Activated effector memory CD4-positive, alpha-beta T cell treated with Interleukin-2 at 50 U/mL for 16 hours (primary cell): ENCODE data around the gene LSR.

Experiments
- DNase-seq: peaks from one replicate; pipeline ENCODE4 v3.0.0-alpha.2; 2020

LSR gene

GRCh38 chr19:35248310-35249145 lies at the start of gene LSR:
Gene LSR, plus strand, starts transcription at chr19:35249002. Its CDS starts 21 bp downstream, at chr19:35249023.
- peak; percentile 77 for DNase-seq

GRCh38 chr19:35199481-35199880 lies 49.3 kb upstream of the LSR start:
- no peak for DNase-seq

GRCh38 chr19:35202722-35203688 lies 45.8 kb upstream of the LSR start:
- DNase-seq, result no peak

- no peak for DNase-seq
Measured at GRCh38 chr19:35204799-35205732, 43.7 kb upstream of the LSR start.

- DNase-seq, result no peak
Measured at GRCh38 chr19:35205733-35206323, 43.0 kb upstream of the LSR start.

GRCh38 chr19:35206379-35206778 lies 42.4 kb upstream of the LSR start:
- DNase-seq, result peak; percentile 51

- DNase-seq, result no peak
Measured at GRCh38 chr19:35206855-35207254, 41.9 kb upstream of the LSR start.

- DNase-seq, result peak; percentile 36
Measured at GRCh38 chr19:35207391-35207871, 41.4 kb upstream of the LSR start.

GRCh38 chr19:35208121-35208520 lies 40.7 kb upstream of the LSR start:
- no peak for DNase-seq

GRCh38 chr19:35209646-35210045 lies 39.2 kb upstream of the LSR start:
- DNase-seq, result no peak

- peak; percentile 80 for DNase-seq
Measured at GRCh38 chr19:35211545-35212230, 37.1 kb upstream of the LSR start.

- no peak for DNase-seq
Measured at GRCh38 chr19:35212241-35212640, 36.6 kb upstream of the LSR start.

- peak; percentile 62 for DNase-seq
Measured at GRCh38 chr19:35213663-35214632, 34.9 kb upstream of the LSR start.

- no peak for DNase-seq
Measured at GRCh38 chr19:35214766-35215422, 33.9 kb upstream of the LSR start.

- DNase-seq, result no peak
Measured at GRCh38 chr19:35216016-35216832, 32.6 kb upstream of the LSR start.

- peak; percentile 34 for DNase-seq
Measured at GRCh38 chr19:35216833-35217648, 31.8 kb upstream of the LSR start.

GRCh38 chr19:35217649-35217990 lies 31.2 kb upstream of the LSR start:
- DNase-seq, result no peak

- no peak for DNase-seq
Measured at GRCh38 chr19:35219008-35219407, 29.8 kb upstream of the LSR start.
